Gastrocnemius medialis (tissue), 4 donors: ENCODE measurements around the gene MEGF10. TPM values are rescaled to one million over a fixed set of nuclear protein-coding genes. Genes with fewer than 3 reads are reported as not detected.

Experiments used
- ATAC-seq, 2 donors: fragments of 150-250 bp; one replicate each; pipeline ENCODE4 v1.9.1; 2016
- DNase-seq, 2 donors: peaks; one replicate each; pipeline ENCODE4 v3.0.0-alpha.2; 2019
- H3K27ac ChIP-seq, 4 donors: fragments of 200-600 bp; sonication (generic); 1 replicate in 1 of 4; 2 replicates in 3 of 4; pipeline ENCODE4 v1.5.1; 2016 to 2018; ENCODE audit warnings: mild to moderate bottlenecking in 2 of 4, moderate library complexity in 1 of 4
- H3K27me3 ChIP-seq, 3 donors: fragments of 200-600 bp; sonication (generic) in 2 of 3; 1 replicate in 1 of 3; 2 replicates in 2 of 3; pipeline versions ENCODE4 v1.5.1 to v1.6.0; 2016 to 2019; ENCODE audit warnings: mild to moderate bottlenecking in 1 of 3, moderate library complexity in 1 of 3
- H3K36me3 ChIP-seq, 2 donors: fragments of 200-600 bp; sonication (generic) in 1 of 2; one replicate each; pipeline ENCODE4 v1.5.1; 2017 to 2018
- H3K4me1 ChIP-seq, 2 donors: fragments of 200-600 bp; sonication (generic) in 1 of 2; one replicate each; pipeline ENCODE4 v1.5.1; 2016 to 2017; ENCODE audit warnings: mild to moderate bottlenecking in 2 of 2
- H3K4me3 ChIP-seq, 4 donors: fragments of 200-600 bp; sonication (generic) in 3 of 4; 1 replicate in 1 of 4; 2 replicates in 3 of 4; pipeline ENCODE4 v1.5.1; 2016 to 2019; ENCODE audit warnings: mild to moderate bottlenecking in 2 of 4
- H3K9me3 ChIP-seq, 3 donors: fragments of 200-600 bp; sonication (generic) in 2 of 3; 1 replicate in 1 of 3; 2 replicates in 2 of 3; pipeline ENCODE4 v1.5.1; 2016 to 2019
- CTCF ChIP-seq, 5 experiments: fragments of 450-650 bp in 3 of 5; fragments of 200-600 bp in 2 of 5; sonication (generic) in 2 of 5; IDR thresholded peaks in 4 of 5; conservative IDR thresholded peaks in 1 of 5; 1 replicate in 4 of 5; 2 replicates in 1 of 5; pipeline ENCODE4 v1.5.1; 2016 to 2019; ENCODE audit warnings: antibody characterized with exemption in 5 of 5, mild to moderate bottlenecking in 3 of 5, moderate library complexity in 3 of 5
- POLR2A ChIP-seq, 2 donors: fragments of 450-650 bp; IDR thresholded peaks; one replicate each; pipeline ENCODE4 v1.6.1; 2017; ENCODE audit warnings: antibody characterized with exemption in 2 of 2, mild to moderate bottlenecking in 2 of 2, moderate library complexity in 2 of 2
- in situ Hi-C, 4 donors: fragments of 200-750 bp; cut with MboI; loops; one replicate each; pipeline versions ENCODE4 v1.15.0 to v1.8.0; 2017; ENCODE audit warnings: low sequenced_read_pairs in 4 of 4
- intact Hi-C: fragments of 100-400 bp; cut with DNase I; formaldehyde crosslinking; loops from one replicate; pipeline ENCODE4 v1.15.1; 2023; ENCODE audit warnings: low total_unique reads
- total RNA-seq, 4 donors: library from RNA; depleted of rRNA; stranded (reverse); fragments of >200 nt; gene quantifications; one replicate each; pipeline versions ENCODE4 v1.1.0 to v1.2.3, GENCODE V29; 2016

MEGF10 gene
- total RNA-seq, 4 donors from 2014 or later = 6.7 to 25.4 (median 15.7) TPM

GRCh38 chr5:127326431-127326830 is 35.8 kb downstream of the MEGF10 start:
- Histone ChIP-seq H3K27ac (no peak overlapping the region), H3K4me3 (no peak overlapping the region), H3K4me1 (no peaks in the 10 kb centered on the region), H3K27me3 (no peaks in the 10 kb centered on the region), H3K9me3 (no peaks in the 10 kb centered on the region), H3K36me3 (no peaks in the 10 kb centered on the region)
- TF ChIP-seq CTCF (IDR thresholded peaks at IDR 0.05 in 4 of 5, conservative IDR thresholded peaks at IDR 0.05 in 1 of 5) (no peak), POLR2A (IDR thresholded peaks at IDR 0.05) (no peak)
- DNase-seq (no peak), ATAC-seq (no peak)
- intact Hi-C loops = no loop called here
- in situ Hi-C loops = no loop called here

- Histone ChIP-seq H3K27me3 (no peaks in the 10 kb centered on the region), H3K27ac (no peak overlapping the region), H3K4me1 (no peaks in the 10 kb centered on the region), H3K4me3 (no peak overlapping the region), H3K9me3 (no peaks in the 10 kb centered on the region), H3K36me3 (no peaks in the 10 kb centered on the region)
- DNase-seq = no peak
- in situ Hi-C loops = no loop called here
- no peak for TF ChIP-seq CTCF (IDR thresholded peaks at IDR 0.05 in 4 of 5, conservative IDR thresholded peaks at IDR 0.05 in 1 of 5)
- TF ChIP-seq POLR2A (IDR thresholded peaks at IDR 0.05) = no peak
- no peak for ATAC-seq
- intact Hi-C loops = no loop called here
Measured at GRCh38 chr5:127326976-127327755, 36.6 kb downstream of the MEGF10 start.

- no peaks in the 10 kb centered on the region for H3K36me3 ChIP-seq
- no peaks in the 10 kb centered on the region for H3K9me3 ChIP-seq
- in situ Hi-C loops (no loop called here), intact Hi-C loops (no loop called here)
- H3K27me3 ChIP-seq = no peaks in the 10 kb centered on the region
- DNase-seq (no peak), ATAC-seq (no peak)
- no peak overlapping the region for H3K27ac ChIP-seq
- H3K4me1 ChIP-seq = no peaks in the 10 kb centered on the region
- TF ChIP-seq POLR2A (IDR thresholded peaks at IDR 0.05) (no peak), CTCF (IDR thresholded peaks at IDR 0.05 in 4 of 5, conservative IDR thresholded peaks at IDR 0.05 in 1 of 5) (no peak)
- no peak overlapping the region for H3K4me3 ChIP-seq
Measured at GRCh38 chr5:127330116-127330515, 39.5 kb downstream of the MEGF10 start.

GRCh38 chr5:127331890-127332649 is 41.5 kb downstream of the MEGF10 start:
- Histone ChIP-seq H3K27ac (no peak overlapping the region), H3K27me3 (no peaks in the 10 kb centered on the region), H3K4me1 (no peaks in the 10 kb centered on the region), H3K9me3 (no peaks in the 10 kb centered on the region), H3K4me3 (no peak overlapping the region), H3K36me3 (no peaks in the 10 kb centered on the region)
- intact Hi-C loops (no loop called here), in situ Hi-C loops (no loop called here)
- no peak for ATAC-seq
- TF ChIP-seq POLR2A (IDR thresholded peaks at IDR 0.05) = no peak
- no peak for TF ChIP-seq CTCF (IDR thresholded peaks at IDR 0.05 in 4 of 5, conservative IDR thresholded peaks at IDR 0.05 in 1 of 5)
- no peak for DNase-seq
